HuH-7 (cell line): ENCODE data around the gene KLK1.

Experiments
- DNase-seq: peaks from one replicate; pipeline ENCODE4 v3.0.0; 2011; ENCODE audit warnings: low spot score

KLK1 gene

GRCh38 chr19:50823389-50824042 is at the start of gene KLK1:
Gene KLK1, minus strand, starts transcription at chr19:50823787. Its CDS starts 39 bp downstream, at chr19:50823748.
- no peak for DNase-seq

GRCh38 chr19:50873056-50873455 is 49.5 kb upstream of the KLK1 start, which contains the start of gene KLK2:
Gene KLK2, plus strand, starts transcription at chr19:50873439. Its CDS starts 35 bp downstream, at chr19:50873474.
- DNase-seq, result no peak

- peak; percentile 43 for DNase-seq
These were observed 47.0 kb upstream of the KLK1 start for GRCh38 chr19:50870417-50871089.

- no peak for DNase-seq
These were observed 45.9 kb upstream of the KLK1 start for GRCh38 chr19:50869479-50869878.

GRCh38 chr19:50861496-50862286 is 38.1 kb upstream of the KLK1 start:
- no peak for DNase-seq

GRCh38 chr19:50861010-50861409 is 37.4 kb upstream of the KLK1 start:
- DNase-seq, result no peak

- DNase-seq, result no peak
These were observed 36.3 kb upstream of the KLK1 start for GRCh38 chr19:50859849-50860248.

- DNase-seq, result no peak
These were observed 35.3 kb upstream of the KLK1 start for GRCh38 chr19:50858886-50859285.

- DNase-seq, result no peak
These were observed 33.8 kb upstream of the KLK1 start for GRCh38 chr19:50857366-50857765.

GRCh38 chr19:50854636-50855410 is 31.2 kb upstream of the KLK1 start, which contains the start of gene KLK3:
Gene KLK3, plus strand, starts transcription at chr19:50854915. Its CDS starts 41 bp downstream, at chr19:50854956.
- DNase-seq, result no peak

GRCh38 chr19:50851620-50852019 is 28.0 kb upstream of the KLK1 start:
- no peak for DNase-seq

GRCh38 chr19:50850738-50851137 is 27.2 kb upstream of the KLK1 start:
- no peak for DNase-seq

- DNase-seq, result no peak
These were observed 20.8 kb upstream of the KLK1 start for GRCh38 chr19:50844296-50844935.

- no peak for DNase-seq
These were observed 20.2 kb upstream of the KLK1 start for GRCh38 chr19:50843701-50844221.

- no peak for DNase-seq
These were observed 19.6 kb upstream of the KLK1 start for GRCh38 chr19:50843205-50843604.

GRCh38 chr19:50842130-50842529 is 18.5 kb upstream of the KLK1 start:
- DNase-seq, result no peak

GRCh38 chr19:50839712-50840655 is 16.4 kb upstream of the KLK1 start:
- DNase-seq, result no peak

GRCh38 chr19:50838239-50838638 is 14.7 kb upstream of the KLK1 start:
- peak; percentile 52 for DNase-seq

- DNase-seq, result no peak
These were observed 13.7 kb upstream of the KLK1 start for GRCh38 chr19:50837300-50837699.

- DNase-seq, result no peak
These were observed 13.1 kb upstream of the KLK1 start for GRCh38 chr19:50836543-50837195.
